GM12873 (cell line): ENCODE measurements around the gene ZNF446.
A peak's percentile ranks its signal among the peaks of the same experiment; 100 is the strongest.

Experiments
- TF ChIP-seq, protein P1 (sequence below): IDR thresholded peaks from 2 replicates; pipeline ENCODE4 v1.5.1; 2012; ENCODE audit warnings: low read depth, mild to moderate bottlenecking, moderate library complexity, low read length, control low read depth; ENCODE audit not compliant: insufficient read depth; ENCODE audit errors: missing control alignments

Gene ZNF446

DNA sequence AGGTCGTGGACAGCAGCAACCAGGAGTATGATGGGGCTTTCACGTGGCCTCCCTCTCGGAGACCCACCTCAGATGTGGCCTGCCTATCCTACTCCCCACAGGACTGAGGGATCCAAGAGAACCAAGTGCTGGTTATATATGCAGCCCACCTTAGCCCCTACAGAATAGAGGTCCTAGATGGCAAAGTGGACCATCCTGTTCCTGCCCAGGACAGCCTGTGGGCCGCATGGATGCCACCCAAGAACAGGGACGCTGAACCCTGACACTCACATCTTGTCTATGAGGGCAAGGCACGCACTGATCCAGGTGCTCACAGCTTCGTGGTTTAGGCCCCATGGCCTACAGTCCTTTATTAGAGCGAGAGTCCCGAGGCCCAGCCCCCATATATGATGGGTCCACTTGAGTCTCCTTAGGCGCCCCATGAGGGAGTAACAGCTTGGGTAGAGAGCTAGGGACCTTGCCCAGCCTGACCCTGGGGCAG lies 37.1 kb downstream of the ZNF446 start:
- TF ChIP-seq, protein P1, sequence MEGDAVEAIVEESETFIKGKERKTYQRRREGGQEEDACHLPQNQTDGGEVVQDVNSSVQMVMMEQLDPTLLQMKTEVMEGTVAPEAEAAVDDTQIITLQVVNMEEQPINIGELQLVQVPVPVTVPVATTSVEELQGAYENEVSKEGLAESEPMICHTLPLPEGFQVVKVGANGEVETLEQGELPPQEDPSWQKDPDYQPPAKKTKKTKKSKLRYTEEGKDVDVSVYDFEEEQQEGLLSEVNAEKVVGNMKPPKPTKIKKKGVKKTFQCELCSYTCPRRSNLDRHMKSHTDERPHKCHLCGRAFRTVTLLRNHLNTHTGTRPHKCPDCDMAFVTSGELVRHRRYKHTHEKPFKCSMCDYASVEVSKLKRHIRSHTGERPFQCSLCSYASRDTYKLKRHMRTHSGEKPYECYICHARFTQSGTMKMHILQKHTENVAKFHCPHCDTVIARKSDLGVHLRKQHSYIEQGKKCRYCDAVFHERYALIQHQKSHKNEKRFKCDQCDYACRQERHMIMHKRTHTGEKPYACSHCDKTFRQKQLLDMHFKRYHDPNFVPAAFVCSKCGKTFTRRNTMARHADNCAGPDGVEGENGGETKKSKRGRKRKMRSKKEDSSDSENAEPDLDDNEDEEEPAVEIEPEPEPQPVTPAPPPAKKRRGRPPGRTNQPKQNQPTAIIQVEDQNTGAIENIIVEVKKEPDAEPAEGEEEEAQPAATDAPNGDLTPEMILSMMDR = no peak

DNA sequence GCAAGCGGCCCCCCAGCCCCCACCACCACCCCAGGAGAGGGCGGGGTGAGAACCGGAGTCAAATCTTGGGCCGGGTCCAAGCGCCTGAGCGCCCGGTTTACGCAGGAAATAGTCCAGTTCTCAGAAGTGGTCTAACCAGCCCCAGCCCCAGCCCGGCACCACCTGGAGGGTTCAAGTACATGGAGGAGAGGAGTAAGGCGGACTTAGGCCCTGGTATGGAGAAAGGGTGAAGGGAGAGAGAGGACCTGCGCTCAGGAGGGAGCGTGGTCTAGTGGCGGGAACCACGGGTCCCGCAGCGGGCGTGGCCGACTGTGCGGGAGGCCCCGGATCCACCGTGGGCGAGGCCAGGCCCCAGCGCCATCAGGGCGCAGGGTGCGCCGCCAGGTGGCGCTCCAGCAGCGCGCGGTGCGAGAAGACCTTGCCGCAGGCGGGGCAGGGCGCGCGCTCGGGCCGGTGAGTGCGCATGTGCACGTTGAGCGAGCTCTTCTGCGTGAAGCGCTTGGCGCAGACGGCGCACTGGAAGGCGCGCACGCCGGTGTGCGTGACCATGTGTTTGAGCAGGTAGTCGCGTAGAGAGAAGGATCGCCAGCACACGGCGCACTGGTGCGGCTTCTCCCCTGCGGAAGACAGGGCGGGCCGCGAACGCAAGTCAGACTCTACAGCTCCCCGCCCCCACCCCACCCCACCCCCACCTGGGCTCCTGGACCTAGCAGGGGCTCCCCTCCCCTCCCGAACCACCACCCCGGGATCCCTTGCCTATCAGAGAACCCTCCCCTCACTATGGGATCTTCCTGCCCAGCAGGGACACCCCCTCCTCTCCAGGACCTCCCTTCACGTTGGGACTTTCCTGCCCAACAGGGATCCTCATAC lies 37.8 kb downstream of the ZNF446 start:
- TF ChIP-seq, protein P1 = peak; percentile 94

DNA sequence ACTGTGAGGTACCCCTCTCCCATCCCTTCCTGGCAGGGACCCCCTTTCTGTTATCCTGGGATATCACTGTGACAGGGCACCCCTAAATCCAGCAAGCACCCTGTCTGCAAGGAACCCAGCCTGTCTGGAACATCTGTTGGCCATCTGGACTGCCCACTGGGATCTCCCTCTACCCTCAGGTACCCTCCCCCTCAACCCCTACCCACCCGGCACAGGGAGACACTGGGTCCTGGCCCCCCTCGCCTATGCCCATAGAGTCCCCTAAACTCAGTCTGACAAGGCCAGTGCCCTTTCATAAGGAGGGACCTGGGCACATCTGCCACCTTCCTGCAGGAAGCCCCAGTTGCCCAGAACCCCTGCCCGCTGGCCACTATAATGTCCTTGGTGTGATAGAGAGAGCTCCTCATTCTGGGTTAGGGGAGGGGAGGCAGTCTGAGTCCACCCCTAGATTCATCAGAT lies 38.4 kb downstream of the ZNF446 start:
- TF ChIP-seq, protein P1 = no peak

DNA sequence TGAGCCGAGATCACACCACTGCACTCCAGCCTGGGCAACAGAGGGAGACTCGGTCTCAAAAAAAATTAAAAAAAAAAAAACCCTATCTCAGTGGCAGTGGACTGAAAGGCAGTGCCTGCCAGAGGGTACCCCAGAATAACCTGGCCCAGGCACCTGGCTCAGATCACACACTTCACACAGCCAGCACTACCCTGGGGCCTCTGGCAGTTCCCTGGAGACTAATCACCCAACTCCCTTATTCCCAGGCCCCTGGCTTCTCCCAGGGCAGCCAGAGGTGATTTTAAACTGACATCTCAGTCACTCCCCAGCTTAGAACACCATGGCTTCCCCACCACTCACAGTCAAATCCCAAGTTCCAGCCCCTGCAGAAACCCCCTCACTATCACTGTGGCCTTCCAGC lies 39.1 kb downstream of the ZNF446 start:
- TF ChIP-seq, protein P1 = no peak

DNA sequence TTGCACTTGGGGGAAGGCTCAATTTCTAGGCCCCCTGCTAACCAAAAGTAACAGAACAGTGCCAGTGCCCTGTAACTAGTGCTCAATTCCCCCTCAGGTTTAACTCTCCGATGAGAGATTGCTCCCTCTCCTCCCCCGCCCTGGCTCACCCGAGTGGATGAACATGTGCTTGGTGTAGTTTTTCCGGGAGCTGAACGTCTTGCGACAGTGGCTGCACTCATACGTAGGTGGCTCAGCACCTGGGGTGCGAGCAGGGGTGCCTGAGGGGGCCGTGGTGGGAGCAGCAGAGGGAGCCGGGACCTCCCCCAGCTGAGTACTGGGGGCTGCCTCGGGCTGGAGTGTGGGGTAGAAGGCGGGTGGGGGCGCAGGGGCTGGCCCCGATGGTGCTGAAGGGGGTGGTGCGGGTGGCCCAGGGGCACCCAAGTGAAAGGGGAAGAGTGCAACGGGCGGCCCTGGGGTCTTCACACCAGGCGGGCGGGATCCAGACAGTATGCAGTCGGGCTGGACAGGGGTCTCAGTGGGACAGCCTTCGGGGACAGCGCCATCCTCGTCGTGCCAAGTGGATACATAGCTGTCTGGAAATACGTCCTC lies 40.2 kb downstream of the ZNF446 start:
- TF ChIP-seq, protein P1 = no peak

DNA sequence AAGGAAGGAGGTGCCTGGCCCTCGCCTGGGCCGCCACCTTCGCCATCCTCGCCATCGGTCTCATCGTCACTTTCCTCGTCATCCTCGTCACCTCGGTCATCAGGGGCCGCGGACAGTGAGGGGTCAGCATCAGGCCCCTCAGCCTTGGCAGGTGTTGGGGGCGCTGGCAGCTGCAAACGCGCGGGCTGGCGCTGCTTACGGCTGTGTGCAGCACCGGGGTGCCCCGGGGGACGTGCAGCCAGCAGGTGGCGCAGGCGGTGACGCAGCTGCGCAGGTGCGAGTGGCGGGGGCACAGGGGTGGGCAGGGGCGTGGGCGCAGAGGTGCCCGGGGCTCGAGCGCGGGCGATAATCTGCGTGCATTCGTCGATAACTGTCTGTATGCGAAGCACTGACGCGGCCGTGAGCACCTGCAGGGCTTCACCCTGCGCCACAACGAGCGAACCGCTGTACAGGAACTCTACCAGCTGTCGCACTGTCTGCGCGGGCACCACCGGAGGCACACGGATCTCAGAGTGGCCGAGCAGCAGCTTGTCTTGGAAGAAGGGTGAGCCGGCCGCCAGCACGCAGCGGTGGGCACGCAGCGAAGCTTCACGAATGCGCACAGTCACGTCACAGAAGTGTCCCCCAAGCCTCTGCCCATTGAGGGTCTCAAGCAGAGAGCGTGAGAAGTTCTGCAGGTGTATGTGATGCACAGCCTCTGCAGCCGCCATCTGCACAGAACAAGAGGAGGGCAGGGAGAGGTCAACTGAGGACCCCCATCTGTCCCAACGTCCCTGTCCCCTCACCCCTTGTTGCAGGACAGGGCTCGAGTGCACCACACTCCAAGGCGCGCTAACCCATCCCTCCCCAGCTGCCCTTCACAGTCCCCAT lies 41.0 kb downstream of the ZNF446 start:
- TF ChIP-seq, protein P1 = peak; percentile 3
